ENCODE data around the gene MBNL1. TPM values are rescaled to one million over a fixed set of nuclear protein-coding genes. Genes with fewer than 3 reads are reported as not detected.

The MBNL1 gene
- total RNA-seq, 4 donors from 2014 or later: 258 to 478 (median 320) TPM

GRCh38 chr3:152376351-152377183 lies 107.8 kb downstream of the MBNL1 start:
- H3K36me3 ChIP-seq: peaks cover 10% of the 10 kb centered on the region
- WGBS: 70% methylated on average over 9 of the region's 9 CpGs
- H3K4me3 ChIP-seq: no peak overlapping the region
- no peak for TF ChIP-seq POLR2AphosphoS5 (IDR thresholded peaks at IDR 0.05)
- no peak for TF ChIP-seq CTCF (IDR thresholded peaks at IDR 0.05)
- TF ChIP-seq POLR2A (IDR thresholded peaks at IDR 0.05): no peak
- no peak for TF ChIP-seq EP300 (IDR thresholded peaks at IDR 0.05)
- DNase-seq (ENCODE audit: low spot score in 2 of 2): no peak
- no peak overlapping the region for H3K27ac ChIP-seq
- H3K9me3 ChIP-seq: no peaks in the 10 kb centered on the region
- no peaks in the 10 kb centered on the region for H3K27me3 ChIP-seq
- peaks cover 43% of the 10 kb centered on the region for H3K4me1 ChIP-seq

- H3K27me3 ChIP-seq: no peaks in the 10 kb centered on the region
- 91% methylated on average over 4 of the region's 4 CpGs for WGBS
- H3K27ac ChIP-seq: peak overlapping the region; percentile 7
- peaks cover 10% of the 10 kb centered on the region for H3K36me3 ChIP-seq
- H3K4me1 ChIP-seq: peaks cover 49% of the 10 kb centered on the region
- H3K4me3 ChIP-seq: no peak overlapping the region
- no peak for TF ChIP-seq POLR2AphosphoS5 (IDR thresholded peaks at IDR 0.05)
- no peak for TF ChIP-seq EP300 (IDR thresholded peaks at IDR 0.05)
- no peak for TF ChIP-seq CTCF (IDR thresholded peaks at IDR 0.05)
- TF ChIP-seq POLR2A (IDR thresholded peaks at IDR 0.05): no peak
- no peak for DNase-seq (ENCODE audit: low spot score in 2 of 2)
- no peaks in the 10 kb centered on the region for H3K9me3 ChIP-seq
Measured at GRCh38 chr3:152377184-152377570, 108.4 kb downstream of the MBNL1 start.

- Histone ChIP-seq H3K36me3 (peaks cover 5% of the 10 kb centered on the region), H3K9me3 (no peaks in the 10 kb centered on the region), H3K4me1 (peaks cover 70% of the 10 kb centered on the region), H3K27ac (no peak overlapping the region), H3K4me3 (no peak overlapping the region), H3K27me3 (no peaks in the 10 kb centered on the region)
- TF ChIP-seq EP300 (IDR thresholded peaks at IDR 0.05): no peak
- no peak for TF ChIP-seq POLR2AphosphoS5 (IDR thresholded peaks at IDR 0.05)
- TF ChIP-seq POLR2A (IDR thresholded peaks at IDR 0.05): no peak
- no peak for TF ChIP-seq CTCF (IDR thresholded peaks at IDR 0.05)
- DNase-seq (ENCODE audit: low spot score in 2 of 2): no peak
- WGBS: 59% methylated on average over 4 of the region's 4 CpGs
Measured at GRCh38 chr3:152379415-152380042, 110.8 kb downstream of the MBNL1 start.

GRCh38 chr3:152380043-152380442 lies 111.3 kb downstream of the MBNL1 start:
- H3K27ac ChIP-seq: no peak overlapping the region
- peaks cover 5% of the 10 kb centered on the region for H3K36me3 ChIP-seq
- DNase-seq (ENCODE audit: low spot score in 2 of 2): no peak
- WGBS: 73% methylated on average over 3 of the region's 3 CpGs
- H3K4me3 ChIP-seq: no peak overlapping the region
- H3K27me3 ChIP-seq: no peaks in the 10 kb centered on the region
- peaks cover 71% of the 10 kb centered on the region for H3K4me1 ChIP-seq
- no peaks in the 10 kb centered on the region for H3K9me3 ChIP-seq
- no peak for TF ChIP-seq POLR2A (IDR thresholded peaks at IDR 0.05)
- no peak for TF ChIP-seq CTCF (IDR thresholded peaks at IDR 0.05)
- TF ChIP-seq EP300 (IDR thresholded peaks at IDR 0.05): no peak
- no peak for TF ChIP-seq POLR2AphosphoS5 (IDR thresholded peaks at IDR 0.05)

GRCh38 chr3:152381881-152382295 lies 113.2 kb downstream of the MBNL1 start:
- no peak for DNase-seq (ENCODE audit: low spot score in 2 of 2)
- H3K4me1 ChIP-seq: peaks cover 76% of the 10 kb centered on the region
- peak overlapping the region; percentile 66 for H3K27ac ChIP-seq
- WGBS: 82% methylated on average over 2 of the region's 2 CpGs
- no peaks in the 10 kb centered on the region for H3K27me3 ChIP-seq
- H3K4me3 ChIP-seq: peak overlapping the region; percentile 25
- peaks cover 5% of the 10 kb centered on the region for H3K36me3 ChIP-seq
- H3K9me3 ChIP-seq: no peaks in the 10 kb centered on the region
- TF ChIP-seq POLR2A (IDR thresholded peaks at IDR 0.05) (no peak), CTCF (IDR thresholded peaks at IDR 0.05) (no peak), EP300 (IDR thresholded peaks at IDR 0.05) (no peak), POLR2AphosphoS5 (IDR thresholded peaks at IDR 0.05) (no peak)
